ENCODE results near the gene SPTLC1. TPM values are rescaled to one million over a fixed set of nuclear protein-coding genes. Genes with fewer than 3 reads are reported as not detected.

The SPTLC1 gene
- total and polyA plus RNA-seq, 3 donors from 2014 or later = 71.6 to 104 (median 77.1) TPM

- Histone ChIP-seq H3K4me1 (no peaks in the 10 kb centered on the region), H3K9me3 (no peaks in the 10 kb centered on the region), H3K4me3 (no peak overlapping the region), H3K27ac (no peak overlapping the region), H3K27me3 (no peaks in the 10 kb centered on the region), H3K36me3 (ENCODE audit: low read depth, missing control alignments) (no peaks in the 10 kb centered on the region)
- no peak for TF ChIP-seq CTCF (IDR thresholded peaks at IDR 0.05)
- TF ChIP-seq POLR2A (IDR thresholded peaks at IDR 0.05) = no peak
- WGBS, 2 donors = 81 to 94% methylated on average over 2 of the region's 2 CpGs
- DNase-seq = no peak
- intact Hi-C loops (cut with DNase I; ENCODE audit: low total_unique reads) = no loop called here
Measured at GRCh38 chr9:91986248-91986647, 129.0 kb downstream of the SPTLC1 start.

- no peaks in the 10 kb centered on the region for H3K36me3 ChIP-seq (ENCODE audit: low read depth, missing control alignments)
- intact Hi-C loops (cut with DNase I; ENCODE audit: low total_unique reads) = no loop called here
- no peaks in the 10 kb centered on the region for H3K27me3 ChIP-seq
- no peak for TF ChIP-seq POLR2A (IDR thresholded peaks at IDR 0.05)
- no peak for TF ChIP-seq CTCF (IDR thresholded peaks at IDR 0.05)
- H3K4me1 ChIP-seq = no peaks in the 10 kb centered on the region
- no peak overlapping the region for H3K27ac ChIP-seq
- no peaks in the 10 kb centered on the region for H3K9me3 ChIP-seq
- 89 to 100% methylated on average over 2 of the region's 2 CpGs for WGBS, 2 donors
- DNase-seq = no peak
- H3K4me3 ChIP-seq = no peak overlapping the region
Measured at GRCh38 chr9:91985692-91986091, 129.5 kb downstream of the SPTLC1 start.

Small RNAs within 50 kb of the gene (small RNA-seq; reads per million reads assigned to genes)
- 0 reads per million in 2 donors for gene MTATP6P29
- gene MTND4LP7 = 0 reads per million in 2 donors

Other genes starting within 250 kb of the SPTLC1 start
- 10 to 100 TPM; 12.3 to 16.5 TPM for gene ROR2, start 165.2 kb downstream of the SPTLC1 start, total RNA-seq
- 11.5 TPM for gene ROR2, start 165.2 kb downstream of the SPTLC1 start, polyA plus RNA-seq (ENCODE audit: insufficient read depth, low read depth, low replicate concordance)
- gene IARS1, start 178.3 kb upstream of the SPTLC1 start, total RNA-seq = 100 to 1,000 TPM; 112 to 143 TPM
- gene IARS1, start 178.3 kb upstream of the SPTLC1 start, polyA plus RNA-seq (ENCODE audit: insufficient read depth, low read depth, low replicate concordance) = 57.2 TPM
- gene NOL8, start 209.9 kb upstream of the SPTLC1 start, total RNA-seq = 10 to 100 TPM; 46.0 to 60.5 TPM
- 12.5 TPM for gene NOL8, start 209.9 kb upstream of the SPTLC1 start, polyA plus RNA-seq (ENCODE audit: insufficient read depth, low read depth, low replicate concordance)
- gene CENPP, start 210.5 kb upstream of the SPTLC1 start, total RNA-seq = 10 to 100 TPM in 1 of 2 donors, 1 to 10 TPM in 1; 8.1 to 12.1 TPM
- gene CENPP, start 210.5 kb upstream of the SPTLC1 start, polyA plus RNA-seq (ENCODE audit: insufficient read depth, low read depth, low replicate concordance) = 9.6 TPM

Data from testis (tissue), 3 donors.